Transverse colon (tissue), 4 donors: Measurements from ENCODE around the gene CCDC73. TPM values are rescaled to one million over a fixed set of nuclear protein-coding genes. Genes with fewer than 3 reads are reported as not detected.
A peak's percentile ranks its signal among the peaks of the same experiment; 100 is the strongest.

ENCODE experiments used
- DNase-seq: peaks from one replicate; pipeline ENCODE4 v3.0.0-alpha.2; 2019
- H3K27ac ChIP-seq, 4 donors: fragments of 200-600 bp; sonication (generic); 2 replicates each; pipeline ENCODE4 v1.5.1; 2016 to 2018; ENCODE audit warnings: inconsistent platforms in 4 of 4
- H3K27me3 ChIP-seq: fragments of 200-600 bp; sonication (generic); 2 replicates; pipeline ENCODE4 v1.5.1; 2017; ENCODE audit warnings: inconsistent platforms
- H3K36me3 ChIP-seq, 4 donors: fragments of 200-600 bp; sonication (generic); 2 replicates each; pipeline ENCODE4 v1.5.1; 2017 to 2019; ENCODE audit warnings: inconsistent platforms in 4 of 4
- H3K4me1 ChIP-seq, 4 donors: fragments of 200-600 bp; sonication (generic); 2 replicates each; pipeline ENCODE4 v1.5.1; 2017 to 2020; ENCODE audit warnings: inconsistent platforms in 4 of 4
- H3K4me3 ChIP-seq, 4 donors: fragments of 200-600 bp; sonication (generic); 1 replicate in 1 of 4; 2 replicates in 3 of 4; pipeline versions ENCODE4 v1.5.1 to v1.6.1; 2017 to 2019; ENCODE audit warnings: inconsistent platforms in 4 of 4
- H3K9me3 ChIP-seq, 2 donors: fragments of 200-600 bp; sonication (generic); 2 replicates each; pipeline ENCODE4 v1.5.1; 2017 to 2019; ENCODE audit warnings: inconsistent platforms in 2 of 2
- EP300 ChIP-seq: sonication (generic); formaldehyde crosslinking; IDR thresholded peaks from one replicate; pipeline ENCODE4 v1.6.1; 2017; ENCODE audit warnings: antibody characterized with exemption, low read depth
- POLR2A ChIP-seq: fragments of 450-650 bp; IDR thresholded peaks from one replicate; pipeline ENCODE4 v1.6.1; 2016; ENCODE audit warnings: antibody characterized with exemption, mild to moderate bottlenecking, moderate library complexity
- POLR2AphosphoS5 ChIP-seq, 3 donors: sonication (generic); formaldehyde crosslinking; IDR thresholded peaks; one replicate each; pipeline ENCODE4 v1.6.1; 2016; ENCODE audit warnings: antibody characterized with exemption in 3 of 3
- WGBS, 2 donors: methylation state at CpG; one replicate each; pipeline ENCODE4 v1.1.5; 2018; ENCODE audit warnings: low coverage in 1 of 2; 5-methylcytosine and 5-hydroxymethylcytosine counted together
- in situ Hi-C, 4 donors: fragments of 200-750 bp; cut with MboI; loops; one replicate each; pipeline versions ENCODE4 v1.15.0 to v1.15.1; 2017; ENCODE audit warnings: low sequenced_read_pairs in 3 of 4, low pct_ligation_motif_present in 1 of 4, low pct_unique_long_range_greater_than_20kb in 1 of 4
- intact Hi-C: fragments of 100-400 bp; cut with DNase I; formaldehyde crosslinking; loops from one replicate; pipeline ENCODE4 v1.15.1; 2023; ENCODE audit warnings: low total_unique reads
- total RNA-seq, 4 donors: library from RNA; depleted of rRNA; stranded (reverse); fragments of >200 nt; gene quantifications; one replicate each; pipeline ENCODE4 v1.1.0, GENCODE V29; 2016
- TF ChIP-seq, protein P1 (sequence below), 5 experiments: fragments of 200-600 bp in 3 of 5; fragments of 450-650 bp in 2 of 5; sonication (generic) in 3 of 5; IDR thresholded peaks; 1 replicate in 2 of 5; 2 replicates in 3 of 5; pipeline ENCODE4 v1.5.1; 2016 to 2017; ENCODE audit warnings: antibody characterized with exemption in 5 of 5, inconsistent platforms in 3 of 5, mild to moderate bottlenecking in 2 of 5, moderate library complexity in 1 of 5

CCDC73 gene
- total RNA-seq, 4 donors from 2014 or later, result not detected

DNA sequence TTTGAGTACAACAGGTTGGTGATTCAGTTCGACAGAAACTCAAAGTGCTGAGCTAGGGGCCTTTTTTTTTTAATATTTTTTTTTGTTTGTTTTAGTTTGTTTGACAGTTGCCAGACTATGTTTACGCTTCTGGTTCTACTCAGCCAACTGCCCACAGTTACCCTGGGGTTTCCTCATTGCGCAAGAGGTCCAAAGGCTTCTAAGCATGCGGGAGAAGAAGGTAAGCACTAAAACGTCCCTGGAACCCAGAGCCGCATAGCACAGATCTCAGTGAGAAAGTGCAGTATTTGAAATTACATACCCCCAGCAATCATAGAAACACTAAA, 35.9 kb upstream of the CCDC73 start:
- peaks cover 13% of the 10 kb centered on the region for H3K27me3 ChIP-seq
- no peaks in the 10 kb centered on the region for H3K36me3 ChIP-seq
- peak overlapping the region; percentile 52 to 99 (median 64) for H3K4me3 ChIP-seq
- H3K27ac ChIP-seq, result peak overlapping the region; percentile 74 to 93 (median 86)
- intact Hi-C loops, result no loop called here
- H3K9me3 ChIP-seq, result no peaks in the 10 kb centered on the region
- 10% methylated on average over 4 to 6 of the region's 6 CpGs for whole genome bisulfite sequencing, 2 donors
- TF ChIP-seq, protein P1, sequence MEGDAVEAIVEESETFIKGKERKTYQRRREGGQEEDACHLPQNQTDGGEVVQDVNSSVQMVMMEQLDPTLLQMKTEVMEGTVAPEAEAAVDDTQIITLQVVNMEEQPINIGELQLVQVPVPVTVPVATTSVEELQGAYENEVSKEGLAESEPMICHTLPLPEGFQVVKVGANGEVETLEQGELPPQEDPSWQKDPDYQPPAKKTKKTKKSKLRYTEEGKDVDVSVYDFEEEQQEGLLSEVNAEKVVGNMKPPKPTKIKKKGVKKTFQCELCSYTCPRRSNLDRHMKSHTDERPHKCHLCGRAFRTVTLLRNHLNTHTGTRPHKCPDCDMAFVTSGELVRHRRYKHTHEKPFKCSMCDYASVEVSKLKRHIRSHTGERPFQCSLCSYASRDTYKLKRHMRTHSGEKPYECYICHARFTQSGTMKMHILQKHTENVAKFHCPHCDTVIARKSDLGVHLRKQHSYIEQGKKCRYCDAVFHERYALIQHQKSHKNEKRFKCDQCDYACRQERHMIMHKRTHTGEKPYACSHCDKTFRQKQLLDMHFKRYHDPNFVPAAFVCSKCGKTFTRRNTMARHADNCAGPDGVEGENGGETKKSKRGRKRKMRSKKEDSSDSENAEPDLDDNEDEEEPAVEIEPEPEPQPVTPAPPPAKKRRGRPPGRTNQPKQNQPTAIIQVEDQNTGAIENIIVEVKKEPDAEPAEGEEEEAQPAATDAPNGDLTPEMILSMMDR (IDR thresholded peaks at IDR 0.05), result no peak
- TF ChIP-seq EP300 (no peak), POLR2AphosphoS5 (IDR thresholded peaks at IDR 0.05) (peak in 1 of 3 donors; percentile 23), POLR2A (no peak)
- peaks cover 0 to 21% (median 8%) of the 10 kb centered on the region in 4 donors for H3K4me1 ChIP-seq
- in situ Hi-C loops, result no loop called here
- peak; percentile 71 for DNase-seq

GRCh38 chr11:32829680-32830412, 35.4 kb upstream of the CCDC73 start, which contains the start of gene PRRG4:
Gene PRRG4 (plus strand): TSS chr11:32829927. CDS start chr11:32830530, 603 bp downstream.
- Histone ChIP-seq H3K9me3 (no peaks in the 10 kb centered on the region), H3K27ac (peak within 1 kb of the TSS; percentile 74 to 93 (median 86)), H3K27me3 (peaks cover 13% of the 10 kb centered on the region), H3K36me3 (no peaks in the 10 kb centered on the region), H3K4me3 (peak within 1 kb of the TSS; percentile 52 to 99 (median 64)), H3K4me1 (peaks cover 0 to 21% (median 8%) of the 10 kb centered on the region in 4 donors)
- WGBS, 2 donors, result 2% methylated on average over 9 to 68 of the region's 85 CpGs
- intact Hi-C loops (no loop called here), in situ Hi-C loops (no loop called here)
- TF ChIP-seq POLR2A, result peak; percentile 82
- TF ChIP-seq EP300, result no peak
- TF ChIP-seq POLR2AphosphoS5 (IDR thresholded peaks at IDR 0.05), result peak in 2 of 3 donors; percentile 67 to 76
- TF ChIP-seq, protein P1 (IDR thresholded peaks at IDR 0.05), result no peak
- peak; percentile 87 for DNase-seq

- WGBS, 2 donors, result 4 to 7% methylated on average over 6 to 12 of the region's 12 CpGs
- intact Hi-C loops (no loop called here), in situ Hi-C loops (no loop called here)
- H3K27ac ChIP-seq, result peak overlapping the region; percentile 74 to 93 (median 86)
- no peaks in the 10 kb centered on the region for H3K9me3 ChIP-seq
- TF ChIP-seq EP300 (no peak), POLR2AphosphoS5 (IDR thresholded peaks at IDR 0.05) (no peak), POLR2A (peak; percentile 79)
- TF ChIP-seq, protein P1 (IDR thresholded peaks at IDR 0.05), result no peak
- peaks cover 13% of the 10 kb centered on the region for H3K27me3 ChIP-seq
- peaks cover 0 to 21% (median 8%) of the 10 kb centered on the region in 4 donors for H3K4me1 ChIP-seq
- H3K36me3 ChIP-seq, result no peaks in the 10 kb centered on the region
- peak overlapping the region; percentile 52 to 99 (median 64) for H3K4me3 ChIP-seq
- DNase-seq, result no peak
Observed at GRCh38 chr11:32829157-32829679, 34.8 kb upstream of the CCDC73 start.

- peaks cover 0 to 21% (median 8%) of the 10 kb centered on the region in 4 donors for H3K4me1 ChIP-seq
- H3K27me3 ChIP-seq, result peaks cover 13% of the 10 kb centered on the region
- intact Hi-C loops, result no loop called here
- no peak for DNase-seq
- H3K27ac ChIP-seq, result no peak overlapping the region
- H3K36me3 ChIP-seq, result no peaks in the 10 kb centered on the region
- H3K9me3 ChIP-seq, result no peaks in the 10 kb centered on the region
- 84 to 100% methylated on average over 1 of the region's 1 CpG for WGBS, 2 donors
- TF ChIP-seq, protein P1 (IDR thresholded peaks at IDR 0.05), result no peak
- in situ Hi-C loops, result no loop called here
- H3K4me3 ChIP-seq, result no peak overlapping the region
Observed at GRCh38 chr11:32827276-32827675, 32.8 kb upstream of the CCDC73 start.
